Colonic mucosa (tissue), 4 donors: ENCODE measurements around the gene PARD3B. TPM values are rescaled to one million over a fixed set of nuclear protein-coding genes. Genes with fewer than 3 reads are reported as not detected.

Experiments
- DNase-seq: peaks from one replicate; pipeline ENCODE4 v3.0.0-alpha.2; 2020
- H3K27ac ChIP-seq: fragments of 200-600 bp; one replicate; pipeline ENCODE4 v1.8.0; 2021
- H3K27me3 ChIP-seq: fragments of 200-600 bp; one replicate; pipeline ENCODE4 v1.8.0; 2021
- H3K36me3 ChIP-seq: fragments of 200-600 bp; one replicate; pipeline ENCODE4 v1.8.0; 2021
- H3K4me1 ChIP-seq: fragments of 200-600 bp; one replicate; pipeline ENCODE4 v1.8.0; 2021; ENCODE audit warnings: mild to moderate bottlenecking
- H3K4me3 ChIP-seq: fragments of 200-600 bp; one replicate; pipeline ENCODE4 v1.8.0; 2021
- H3K9ac ChIP-seq, 2 donors: one replicate each; pipeline ENCODE4 v1.7.0; 2013; ENCODE audit warnings: control low read depth in 2 of 2, low read depth in 2 of 2, low read length in 2 of 2
- H3K9me3 ChIP-seq: fragments of 200-600 bp; one replicate; pipeline ENCODE4 v1.8.0; 2021
- intact Hi-C: fragments of 100-400 bp; cut with DNase I; formaldehyde crosslinking; loops from one replicate; pipeline ENCODE4 v1.14.1; 2022
- total RNA-seq, 2 donors: library from RNA; stranded (reverse); fragmentation: NEBNext Ultra II Directional in 1 of 2; extraction: Animal tissue kit (Norgen Biotek cat#: 25700) in 1 of 2; gene quantifications; one replicate each; pipeline ENCODE4 v1.2.1, GENCODE V29; 2021
- TF ChIP-seq, protein P1 (sequence below): fragments of 200-600 bp; IDR thresholded peaks from one replicate; pipeline ENCODE4 v1.8.0; 2022; ENCODE audit warnings: antibody characterized with exemption, mild to moderate bottlenecking
- donor health status: healthy.
- donor health status: DM: no; HTN: no; CAD: no.
- donor health status: DM: no; HTN: no; CAD: no.

PARD3B gene
- total RNA-seq, 2 donors from 2014 or later, result 20.0 to 24.2 TPM

- intact Hi-C loops, result no loop called here
- Histone ChIP-seq H3K4me3 (no peak overlapping the region), H3K27me3 (no peaks in the 10 kb centered on the region), H3K9me3 (no peaks in the 10 kb centered on the region), H3K4me1 (no peaks in the 10 kb centered on the region), H3K9ac (no peak overlapping the region), H3K27ac (no peak overlapping the region), H3K36me3 (no peaks in the 10 kb centered on the region)
- no peak for DNase-seq
- TF ChIP-seq, protein P1, sequence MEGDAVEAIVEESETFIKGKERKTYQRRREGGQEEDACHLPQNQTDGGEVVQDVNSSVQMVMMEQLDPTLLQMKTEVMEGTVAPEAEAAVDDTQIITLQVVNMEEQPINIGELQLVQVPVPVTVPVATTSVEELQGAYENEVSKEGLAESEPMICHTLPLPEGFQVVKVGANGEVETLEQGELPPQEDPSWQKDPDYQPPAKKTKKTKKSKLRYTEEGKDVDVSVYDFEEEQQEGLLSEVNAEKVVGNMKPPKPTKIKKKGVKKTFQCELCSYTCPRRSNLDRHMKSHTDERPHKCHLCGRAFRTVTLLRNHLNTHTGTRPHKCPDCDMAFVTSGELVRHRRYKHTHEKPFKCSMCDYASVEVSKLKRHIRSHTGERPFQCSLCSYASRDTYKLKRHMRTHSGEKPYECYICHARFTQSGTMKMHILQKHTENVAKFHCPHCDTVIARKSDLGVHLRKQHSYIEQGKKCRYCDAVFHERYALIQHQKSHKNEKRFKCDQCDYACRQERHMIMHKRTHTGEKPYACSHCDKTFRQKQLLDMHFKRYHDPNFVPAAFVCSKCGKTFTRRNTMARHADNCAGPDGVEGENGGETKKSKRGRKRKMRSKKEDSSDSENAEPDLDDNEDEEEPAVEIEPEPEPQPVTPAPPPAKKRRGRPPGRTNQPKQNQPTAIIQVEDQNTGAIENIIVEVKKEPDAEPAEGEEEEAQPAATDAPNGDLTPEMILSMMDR, result no peak
Measured at GRCh38 chr2:204539019-204539385, 6.3 kb upstream of the PARD3B start.

GRCh38 chr2:204541637-204542036 lies 3.6 kb upstream of the PARD3B start:
- Histone ChIP-seq H3K4me1 (peaks cover 6% of the 10 kb centered on the region), H3K9ac (no peak overlapping the region), H3K27me3 (no peaks in the 10 kb centered on the region), H3K27ac (no peak overlapping the region), H3K9me3 (no peaks in the 10 kb centered on the region), H3K36me3 (no peaks in the 10 kb centered on the region), H3K4me3 (no peak overlapping the region)
- no peak for DNase-seq
- TF ChIP-seq, protein P1, result no peak
- intact Hi-C loops, result no loop called here

DNA sequence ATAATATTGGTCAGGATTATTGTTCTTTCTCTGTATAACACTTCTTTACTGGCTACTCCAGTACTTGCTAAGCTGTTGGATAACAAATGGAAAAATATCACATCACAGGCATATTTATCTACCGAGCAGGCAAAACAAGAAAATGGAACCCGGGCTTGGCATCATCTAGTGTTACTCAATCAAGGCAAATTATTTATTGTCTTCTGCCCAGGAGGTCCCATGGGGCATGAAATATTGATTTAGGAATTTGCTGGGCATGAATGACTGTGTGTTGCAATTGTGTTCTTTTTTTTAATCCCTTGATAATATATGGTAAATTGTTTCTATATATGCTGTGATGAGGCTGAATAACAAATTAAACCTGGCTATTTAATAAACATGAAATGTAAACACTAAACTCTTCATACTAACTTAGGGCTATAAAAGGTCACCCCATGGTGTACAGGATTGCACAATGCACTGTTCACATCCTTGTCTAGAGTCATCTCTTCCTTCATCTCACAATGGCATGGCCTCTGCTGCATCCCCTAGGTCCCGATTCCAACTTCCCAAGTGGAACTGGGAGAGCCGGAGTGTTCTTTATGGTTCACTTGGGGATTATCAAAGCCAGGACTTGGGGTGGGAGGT lies 2.2 kb upstream of the PARD3B start:
- Histone ChIP-seq H3K4me3 (no peak overlapping the region), H3K4me1 (peaks cover 6% of the 10 kb centered on the region), H3K36me3 (no peaks in the 10 kb centered on the region), H3K9me3 (no peaks in the 10 kb centered on the region), H3K9ac (no peak overlapping the region), H3K27me3 (no peaks in the 10 kb centered on the region), H3K27ac (no peak overlapping the region)
- DNase-seq, result no peak
- intact Hi-C loops, result no loop called here
- TF ChIP-seq, protein P1, result no peak

DNA sequence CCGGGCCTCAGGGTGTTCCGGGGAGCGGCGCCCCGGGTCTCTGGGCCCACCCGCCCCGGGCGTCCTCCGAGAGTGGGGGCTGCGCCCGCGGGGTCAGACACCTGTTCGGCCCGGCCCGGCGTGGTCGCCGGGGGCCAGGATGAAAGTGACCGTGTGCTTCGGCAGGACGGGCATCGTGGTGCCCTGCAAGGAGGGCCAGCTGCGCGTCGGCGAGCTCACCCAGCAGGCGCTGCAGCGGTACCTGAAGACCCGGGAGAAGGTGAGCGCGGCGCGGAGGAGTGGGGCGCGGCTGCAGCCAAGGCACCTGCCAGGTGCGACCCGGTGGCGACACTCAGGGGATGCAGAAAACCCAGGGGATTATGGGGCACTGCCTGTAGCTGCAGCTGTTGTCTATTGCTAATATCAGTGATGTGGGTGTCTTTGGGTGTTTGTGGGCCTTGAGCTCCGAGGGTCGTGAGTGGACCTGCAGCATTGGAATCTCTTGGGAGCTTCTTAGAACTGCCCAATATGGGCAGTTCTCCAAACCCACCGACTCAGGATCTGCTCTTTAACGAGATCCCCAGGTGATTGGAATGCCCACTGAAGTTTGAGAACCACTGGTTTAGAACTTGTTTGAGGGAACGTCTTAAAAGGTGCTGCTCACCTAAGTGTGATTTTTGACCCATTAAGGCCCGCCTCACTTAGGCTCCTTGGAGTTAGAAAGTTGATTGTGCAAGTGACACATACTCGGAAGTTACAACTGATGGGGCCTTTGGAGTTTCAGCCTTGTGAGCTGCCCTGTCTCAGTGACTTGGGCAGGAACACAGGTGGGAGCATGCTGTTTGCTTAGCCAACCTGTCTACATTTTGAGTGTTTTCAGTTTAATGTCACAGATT lies 823 bp downstream of the PARD3B start:
- H3K27me3 ChIP-seq, result no peaks in the 10 kb centered on the region
- H3K4me3 ChIP-seq, result peak overlapping the region; percentile 82
- no peaks in the 10 kb centered on the region for H3K9me3 ChIP-seq
- TF ChIP-seq, protein P1, result no peak
- peak overlapping the region; percentile 84 for H3K27ac ChIP-seq
- H3K9ac ChIP-seq, result peak overlapping the region; percentile 76 to 78
- no peaks in the 10 kb centered on the region for H3K36me3 ChIP-seq
- intact Hi-C loops, result no loop called here
- DNase-seq, result peak; percentile 62
- peaks cover 6% of the 10 kb centered on the region for H3K4me1 ChIP-seq

- intact Hi-C loops, result no loop called here
- Histone ChIP-seq H3K27me3 (no peaks in the 10 kb centered on the region), H3K36me3 (no peaks in the 10 kb centered on the region), H3K27ac (no peak overlapping the region), H3K9me3 (no peaks in the 10 kb centered on the region), H3K4me3 (no peak overlapping the region), H3K9ac (no peak overlapping the region), H3K4me1 (no peaks in the 10 kb centered on the region)
- TF ChIP-seq, protein P1, result no peak
- DNase-seq, result no peak
Measured at GRCh38 chr2:204550751-204551511, 5.7 kb downstream of the PARD3B start.
